ENCODE data around the gene LOC101059915.

GRCh38 chrX:71617742-71618141 is 49.6 kb upstream of the LOC101059915 start:
- TF ChIP-seq POLR2A (IDR thresholded peaks at IDR 0.05) (no peak), CTCF (IDR thresholded peaks at IDR 0.05) (no peak)
